ENCODE results near the gene CLDN4. TPM values are rescaled to one million over a fixed set of nuclear protein-coding genes. Genes with fewer than 3 reads are reported as not detected.

CLDN4 gene
- total RNA-seq, 6 donors from 2014 or later: 88.0 to 231 (median 169) TPM

- 75 to 90% methylated on average over 4 to 9 of the region's 9 CpGs for WGBS, 2 donors
- Histone ChIP-seq H3K27me3 (no peaks in the 10 kb centered on the region), H3K27ac (peak overlapping the region in 2 of 4 donors; percentile 9 to 90), H3K4me1 (peaks cover 34 to 55% (median 42%) of the 10 kb centered on the region in 4 donors), H3K9me3 (no peaks in the 10 kb centered on the region), H3K4me3 (no peak overlapping the region), H3K36me3 (no peaks in the 10 kb centered on the region)
- TF ChIP-seq EP300 (IDR thresholded peaks at IDR 0.05) (peak in 1 of 4 donors; percentile 8), POLR2AphosphoS5 (IDR thresholded peaks at IDR 0.05) (no peak), POLR2A (IDR thresholded peaks at IDR 0.05) (peak in 1 of 4 donors; percentile 21)
- ATAC-seq (ENCODE audit: low FRiP score in 2 of 2): no peak
- DNase-seq: peak; percentile 69 to 85
Observed at GRCh38 chr7:73824986-73825385, 5.8 kb upstream of the CLDN4 start.

- ATAC-seq (ENCODE audit: low FRiP score in 2 of 2) (peak; percentile 21 to 86), DNase-seq (peak in 1 of 2 donors; percentile 87)
- H3K36me3 ChIP-seq: no peaks in the 10 kb centered on the region
- no peaks in the 10 kb centered on the region for H3K27me3 ChIP-seq
- peak overlapping the region; percentile 74 to 90 (median 88) for H3K27ac ChIP-seq
- peaks cover 35 to 56% (median 49%) of the 10 kb centered on the region in 4 donors for H3K4me1 ChIP-seq
- TF ChIP-seq EP300 (IDR thresholded peaks at IDR 0.05) (peak in 2 of 4 donors; percentile 30 to 40), POLR2A (IDR thresholded peaks at IDR 0.05) (no peak), CTCF (IDR thresholded peaks at IDR 0.05) (no peak), POLR2AphosphoS5 (IDR thresholded peaks at IDR 0.05) (peak; percentile 20 to 47)
- peak overlapping the region in 1 of 4 donors; percentile 12 for H3K4me3 ChIP-seq
- WGBS, 2 donors: 22 to 24% methylated on average over 4 to 8 of the region's 11 CpGs
- H3K9me3 ChIP-seq: no peaks in the 10 kb centered on the region
Observed at GRCh38 chr7:73827567-73828106, 3.2 kb upstream of the CLDN4 start.

- H3K36me3 ChIP-seq: no peaks in the 10 kb centered on the region
- H3K9me3 ChIP-seq: no peaks in the 10 kb centered on the region
- peak; percentile 49 to 78 for ATAC-seq (ENCODE audit: low FRiP score in 2 of 2)
- peaks cover 35 to 57% (median 48%) of the 10 kb centered on the region in 4 donors for H3K4me1 ChIP-seq
- peak overlapping the region; percentile 74 to 90 (median 88) for H3K27ac ChIP-seq
- 55 to 76% methylated on average over 11 to 14 of the region's 14 CpGs for WGBS, 2 donors
- TF ChIP-seq POLR2AphosphoS5 (IDR thresholded peaks at IDR 0.05): peak in 1 of 2 donors; percentile 26
- TF ChIP-seq CTCF (IDR thresholded peaks at IDR 0.05): no peak
- TF ChIP-seq EP300 (IDR thresholded peaks at IDR 0.05): peak in 3 of 4 donors; percentile 2 to 77 (median 29)
- TF ChIP-seq POLR2A (IDR thresholded peaks at IDR 0.05): peak in 1 of 4 donors; percentile 71
- peak overlapping the region in 1 of 4 donors; percentile 12 for H3K4me3 ChIP-seq
- no peaks in the 10 kb centered on the region for H3K27me3 ChIP-seq
- DNase-seq: peak; percentile 48 to 87
Observed at GRCh38 chr7:73828107-73828803, 2.5 kb upstream of the CLDN4 start.

- H3K27me3 ChIP-seq: no peaks in the 10 kb centered on the region
Observed at GRCh38 chr7:73828972-73829371, 1.8 kb upstream of the CLDN4 start.

More at GRCh38 chr7:73828972-73829371, 1.8 kb upstream of the CLDN4 start:
- Histone ChIP-seq H3K36me3 (no peaks in the 10 kb centered on the region), H3K4me3 (no peak overlapping the region), H3K9me3 (no peaks in the 10 kb centered on the region), H3K27ac (peak overlapping the region; percentile 74 to 90 (median 88)), H3K4me1 (peaks cover 35 to 62% (median 49%) of the 10 kb centered on the region in 4 donors)
- DNase-seq: no peak
- WGBS, 2 donors: 76 to 81% methylated on average over 5 of the region's 5 CpGs
- ATAC-seq (ENCODE audit: low FRiP score in 2 of 2): no peak
- TF ChIP-seq POLR2A (IDR thresholded peaks at IDR 0.05) (no peak), CTCF (IDR thresholded peaks at IDR 0.05) (no peak), POLR2AphosphoS5 (IDR thresholded peaks at IDR 0.05) (no peak), EP300 (IDR thresholded peaks at IDR 0.05) (no peak)
